SU-DHL-6 (cell line): ENCODE data around the gene ZC3H8.

Experiments
- EZH2phosphoT487 ChIP-seq: fragments of 200-600 bp; sonication (generic), shearing (Covaris generic); conservative IDR thresholded peaks from 2 replicates; pipeline ENCODE4 v1.6.1; 2018; ENCODE audit warnings: mild to moderate bottlenecking, antibody characterized with exemption, low read length, moderate library complexity, mixed read lengths
- TF ChIP-seq, protein P1 (sequence below): fragments of 200-600 bp; sonication (generic); IDR thresholded peaks from one replicate; pipeline ENCODE4 v1.5.1; 2017; ENCODE audit warnings: antibody characterized with exemption, mild to moderate bottlenecking, low read length, moderate library complexity; ENCODE audit not compliant: insufficient read depth, poor library complexity, severe bottlenecking

DNA sequence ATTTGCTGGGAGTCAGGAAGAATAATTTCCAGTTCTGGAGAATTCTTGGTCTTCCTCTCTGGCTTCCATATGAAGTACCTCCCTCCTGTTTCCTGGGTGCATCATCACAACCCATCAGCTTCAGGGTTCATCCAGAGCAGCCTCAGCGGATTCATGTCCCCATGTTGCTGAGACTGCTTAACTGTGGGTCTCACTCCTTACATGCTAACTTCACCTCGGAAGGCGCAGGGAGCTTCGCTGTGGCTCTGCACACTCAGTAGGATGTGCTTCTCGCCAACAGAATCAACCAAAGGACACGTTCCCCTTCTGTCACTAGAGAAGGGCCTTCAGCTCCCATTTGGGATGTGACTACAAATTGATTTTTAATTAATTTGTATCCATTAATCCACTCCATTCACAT, 92.5 kb downstream of the ZC3H8 start:
- TF ChIP-seq, protein P1, sequence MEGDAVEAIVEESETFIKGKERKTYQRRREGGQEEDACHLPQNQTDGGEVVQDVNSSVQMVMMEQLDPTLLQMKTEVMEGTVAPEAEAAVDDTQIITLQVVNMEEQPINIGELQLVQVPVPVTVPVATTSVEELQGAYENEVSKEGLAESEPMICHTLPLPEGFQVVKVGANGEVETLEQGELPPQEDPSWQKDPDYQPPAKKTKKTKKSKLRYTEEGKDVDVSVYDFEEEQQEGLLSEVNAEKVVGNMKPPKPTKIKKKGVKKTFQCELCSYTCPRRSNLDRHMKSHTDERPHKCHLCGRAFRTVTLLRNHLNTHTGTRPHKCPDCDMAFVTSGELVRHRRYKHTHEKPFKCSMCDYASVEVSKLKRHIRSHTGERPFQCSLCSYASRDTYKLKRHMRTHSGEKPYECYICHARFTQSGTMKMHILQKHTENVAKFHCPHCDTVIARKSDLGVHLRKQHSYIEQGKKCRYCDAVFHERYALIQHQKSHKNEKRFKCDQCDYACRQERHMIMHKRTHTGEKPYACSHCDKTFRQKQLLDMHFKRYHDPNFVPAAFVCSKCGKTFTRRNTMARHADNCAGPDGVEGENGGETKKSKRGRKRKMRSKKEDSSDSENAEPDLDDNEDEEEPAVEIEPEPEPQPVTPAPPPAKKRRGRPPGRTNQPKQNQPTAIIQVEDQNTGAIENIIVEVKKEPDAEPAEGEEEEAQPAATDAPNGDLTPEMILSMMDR, result no peak
- no peak for TF ChIP-seq EZH2phosphoT487
